ENCODE measurements around the gene EXTL2.
A peak's percentile ranks its signal among the peaks of the same experiment; 100 is the strongest.

The EXTL2 gene

DNA sequence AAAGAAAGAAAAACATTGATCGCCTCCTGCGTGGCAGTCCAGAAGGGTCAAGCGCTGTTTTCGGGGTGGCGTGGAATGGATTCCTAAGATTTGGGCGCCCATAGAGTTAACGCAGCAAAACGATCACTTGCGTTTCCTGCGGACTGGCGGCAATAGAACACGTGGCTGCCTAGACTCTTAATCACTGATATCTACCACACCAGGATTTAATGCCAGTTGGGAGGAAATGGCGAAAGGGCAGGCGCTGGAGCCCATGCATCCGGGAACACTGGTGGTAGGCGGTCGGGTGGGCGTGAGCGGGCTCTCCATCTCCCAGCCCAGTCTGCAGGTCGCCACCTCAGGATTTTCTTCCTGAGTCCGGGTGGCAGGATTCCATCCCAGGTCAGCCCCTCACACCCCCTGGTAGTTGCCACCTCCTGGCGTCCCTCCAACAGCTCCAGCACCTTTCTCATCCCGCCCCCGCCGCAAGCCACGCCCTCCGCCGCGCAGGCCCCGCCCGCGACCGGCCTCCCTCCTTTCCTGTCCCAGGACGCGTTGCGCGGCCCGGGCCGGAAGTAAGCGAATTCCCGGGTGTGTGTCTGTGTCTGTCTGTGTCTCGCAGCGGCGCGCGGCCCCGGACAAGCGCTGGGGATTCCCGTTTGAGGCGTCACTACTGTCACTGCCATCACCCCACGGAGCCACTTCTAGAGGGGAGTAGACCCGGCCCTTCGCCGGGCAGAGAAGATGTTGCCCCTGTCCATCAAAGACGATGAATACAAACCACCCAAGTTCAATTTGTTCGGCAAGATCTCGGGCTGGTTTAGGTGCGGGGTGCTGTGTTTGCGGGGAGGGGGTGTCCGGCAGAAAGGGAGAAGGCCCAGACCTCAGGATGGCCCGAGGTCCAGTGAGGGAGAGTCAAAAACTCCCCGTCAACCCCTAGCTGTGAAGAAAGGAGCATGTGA, 1.2 kb upstream of the EXTL2 start, which contains the start of gene SLC30A7 (continued):
- TF ChIP-seq ZNF394 (tag by site-specific recombination; IDR thresholded peaks at IDR 0.05; ENCODE audit: borderline replicate concordance) = peak; percentile 94
- TF ChIP-seq SP7 (tag by site-specific recombination; IDR thresholded peaks at IDR 0.05) = peak; percentile 44; the same call in 1 of the 2 replicates
- TF ChIP-seq, protein P1, sequence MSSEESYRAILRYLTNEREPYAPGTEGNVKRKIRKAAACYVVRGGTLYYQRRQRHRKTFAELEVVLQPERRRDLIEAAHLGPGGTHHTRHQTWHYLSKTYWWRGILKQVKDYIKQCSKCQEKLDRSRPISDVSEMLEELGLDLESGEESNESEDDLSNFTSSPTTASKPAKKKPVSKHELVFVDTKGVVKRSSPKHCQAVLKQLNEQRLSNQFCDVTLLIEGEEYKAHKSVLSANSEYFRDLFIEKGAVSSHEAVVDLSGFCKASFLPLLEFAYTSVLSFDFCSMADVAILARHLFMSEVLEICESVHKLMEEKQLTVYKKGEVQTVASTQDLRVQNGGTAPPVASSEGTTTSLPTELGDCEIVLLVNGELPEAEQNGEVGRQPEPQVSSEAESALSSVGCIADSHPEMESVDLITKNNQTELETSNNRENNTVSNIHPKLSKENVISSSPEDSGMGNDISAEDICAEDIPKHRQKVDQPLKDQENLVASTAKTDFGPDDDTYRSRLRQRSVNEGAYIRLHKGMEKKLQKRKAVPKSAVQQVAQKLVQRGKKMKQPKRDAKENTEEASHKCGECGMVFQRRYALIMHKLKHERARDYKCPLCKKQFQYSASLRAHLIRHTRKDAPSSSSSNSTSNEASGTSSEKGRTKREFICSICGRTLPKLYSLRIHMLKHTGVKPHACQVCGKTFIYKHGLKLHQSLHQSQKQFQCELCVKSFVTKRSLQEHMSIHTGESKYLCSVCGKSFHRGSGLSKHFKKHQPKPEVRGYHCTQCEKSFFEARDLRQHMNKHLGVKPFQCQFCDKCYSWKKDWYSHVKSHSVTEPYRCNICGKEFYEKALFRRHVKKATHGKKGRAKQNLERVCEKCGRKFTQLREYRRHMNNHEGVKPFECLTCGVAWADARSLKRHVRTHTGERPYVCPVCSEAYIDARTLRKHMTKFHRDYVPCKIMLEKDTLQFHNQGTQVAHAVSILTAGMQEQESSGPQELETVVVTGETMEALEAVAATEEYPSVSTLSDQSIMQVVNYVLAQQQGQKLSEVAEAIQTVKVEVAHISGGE (tag by site-specific recombination; conservative IDR thresholded peaks at IDR 0.05; ENCODE audit: low read depth) = peak; percentile 90
- peak; percentile 62; the same call in 1 of the 2 replicates for TF ChIP-seq ZNF10 (tag by site-specific recombination; IDR thresholded peaks at IDR 0.05)
- peak; percentile 60 for TF ChIP-seq KLF1 (tag by site-specific recombination; IDR thresholded peaks at IDR 0.05)
- TF ChIP-seq, protein P2, sequence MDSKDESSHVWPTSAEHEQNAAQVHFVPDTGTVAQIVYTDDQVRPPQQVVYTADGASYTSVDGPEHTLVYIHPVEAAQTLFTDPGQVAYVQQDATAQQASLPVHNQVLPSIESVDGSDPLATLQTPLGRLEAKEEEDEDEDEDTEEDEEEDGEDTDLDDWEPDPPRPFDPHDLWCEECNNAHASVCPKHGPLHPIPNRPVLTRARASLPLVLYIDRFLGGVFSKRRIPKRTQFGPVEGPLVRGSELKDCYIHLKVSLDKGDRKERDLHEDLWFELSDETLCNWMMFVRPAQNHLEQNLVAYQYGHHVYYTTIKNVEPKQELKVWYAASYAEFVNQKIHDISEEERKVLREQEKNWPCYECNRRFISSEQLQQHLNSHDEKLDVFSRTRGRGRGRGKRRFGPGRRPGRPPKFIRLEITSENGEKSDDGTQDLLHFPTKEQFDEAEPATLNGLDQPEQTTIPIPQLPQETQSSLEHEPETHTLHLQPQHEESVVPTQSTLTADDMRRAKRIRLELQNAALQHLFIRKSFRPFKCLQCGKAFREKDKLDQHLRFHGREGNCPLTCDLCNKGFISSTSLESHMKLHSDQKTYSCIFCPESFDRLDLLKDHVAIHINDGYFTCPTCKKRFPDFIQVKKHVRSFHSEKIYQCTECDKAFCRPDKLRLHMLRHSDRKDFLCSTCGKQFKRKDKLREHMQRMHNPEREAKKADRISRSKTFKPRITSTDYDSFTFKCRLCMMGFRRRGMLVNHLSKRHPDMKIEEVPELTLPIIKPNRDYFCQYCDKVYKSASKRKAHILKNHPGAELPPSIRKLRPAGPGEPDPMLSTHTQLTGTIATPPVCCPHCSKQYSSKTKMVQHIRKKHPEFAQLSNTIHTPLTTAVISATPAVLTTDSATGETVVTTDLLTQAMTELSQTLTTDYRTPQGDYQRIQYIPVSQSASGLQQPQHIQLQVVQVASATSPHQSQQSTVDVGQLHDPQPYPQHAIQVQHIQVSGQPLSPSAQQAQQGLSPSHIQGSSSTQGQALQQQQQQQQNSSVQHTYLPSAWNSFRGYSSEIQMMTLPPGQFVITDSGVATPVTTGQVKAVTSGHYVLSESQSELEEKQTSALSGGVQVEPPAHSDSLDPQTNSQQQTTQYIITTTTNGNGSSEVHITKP (tag by site-specific recombination; IDR thresholded peaks at IDR 0.05) = peak; percentile 69
- TF ChIP-seq ZNF600 (tag by site-specific recombination; IDR thresholded peaks at IDR 0.05) = peak; percentile 83
- TF ChIP-seq, protein P3, sequence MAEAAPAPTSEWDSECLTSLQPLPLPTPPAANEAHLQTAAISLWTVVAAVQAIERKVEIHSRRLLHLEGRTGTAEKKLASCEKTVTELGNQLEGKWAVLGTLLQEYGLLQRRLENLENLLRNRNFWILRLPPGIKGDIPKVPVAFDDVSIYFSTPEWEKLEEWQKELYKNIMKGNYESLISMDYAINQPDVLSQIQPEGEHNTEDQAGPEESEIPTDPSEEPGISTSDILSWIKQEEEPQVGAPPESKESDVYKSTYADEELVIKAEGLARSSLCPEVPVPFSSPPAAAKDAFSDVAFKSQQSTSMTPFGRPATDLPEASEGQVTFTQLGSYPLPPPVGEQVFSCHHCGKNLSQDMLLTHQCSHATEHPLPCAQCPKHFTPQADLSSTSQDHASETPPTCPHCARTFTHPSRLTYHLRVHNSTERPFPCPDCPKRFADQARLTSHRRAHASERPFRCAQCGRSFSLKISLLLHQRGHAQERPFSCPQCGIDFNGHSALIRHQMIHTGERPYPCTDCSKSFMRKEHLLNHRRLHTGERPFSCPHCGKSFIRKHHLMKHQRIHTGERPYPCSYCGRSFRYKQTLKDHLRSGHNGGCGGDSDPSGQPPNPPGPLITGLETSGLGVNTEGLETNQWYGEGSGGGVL (tag by site-specific recombination; IDR thresholded peaks at IDR 0.05) = no peak
- peak; percentile 87 for TF ChIP-seq ZBTB8A (tag by site-specific recombination; IDR thresholded peaks at IDR 0.05)
- TF ChIP-seq ZBTB20 (tag by site-specific recombination; IDR thresholded peaks at IDR 0.05) = peak; percentile 99
- TF ChIP-seq, protein P4, sequence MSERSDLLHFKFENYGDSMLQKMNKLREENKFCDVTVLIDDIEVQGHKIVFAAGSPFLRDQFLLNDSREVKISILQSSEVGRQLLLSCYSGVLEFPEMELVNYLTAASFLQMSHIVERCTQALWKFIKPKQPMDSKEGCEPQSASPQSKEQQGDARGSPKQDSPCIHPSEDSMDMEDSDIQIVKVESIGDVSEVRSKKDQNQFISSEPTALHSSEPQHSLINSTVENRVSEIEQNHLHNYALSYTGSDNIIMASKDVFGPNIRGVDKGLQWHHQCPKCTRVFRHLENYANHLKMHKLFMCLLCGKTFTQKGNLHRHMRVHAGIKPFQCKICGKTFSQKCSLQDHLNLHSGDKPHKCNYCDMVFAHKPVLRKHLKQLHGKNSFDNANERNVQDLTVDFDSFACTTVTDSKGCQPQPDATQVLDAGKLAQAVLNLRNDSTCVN (tag by site-specific recombination; optimal IDR thresholded peaks at IDR 0.05) = peak; percentile 86
- TF ChIP-seq ZNF76 (tag by site-specific recombination; IDR thresholded peaks at IDR 0.05; ENCODE audit: borderline replicate concordance, low read depth) = peak; percentile 84
- TF ChIP-seq GLIS1 (tag by site-specific recombination; IDR thresholded peaks at IDR 0.05) = peak; percentile 81
- peak; percentile 86; the same call in 1 of the 2 replicates for TF ChIP-seq ZFP37 (tag by site-specific recombination; IDR thresholded peaks at IDR 0.05)
- TF ChIP-seq ZNF785 (tag by site-specific recombination; IDR thresholded peaks at IDR 0.05) = 0 out of 2 replicates have a peak, but pooled peaks have one; percentile 40
- TF ChIP-seq, protein P5, sequence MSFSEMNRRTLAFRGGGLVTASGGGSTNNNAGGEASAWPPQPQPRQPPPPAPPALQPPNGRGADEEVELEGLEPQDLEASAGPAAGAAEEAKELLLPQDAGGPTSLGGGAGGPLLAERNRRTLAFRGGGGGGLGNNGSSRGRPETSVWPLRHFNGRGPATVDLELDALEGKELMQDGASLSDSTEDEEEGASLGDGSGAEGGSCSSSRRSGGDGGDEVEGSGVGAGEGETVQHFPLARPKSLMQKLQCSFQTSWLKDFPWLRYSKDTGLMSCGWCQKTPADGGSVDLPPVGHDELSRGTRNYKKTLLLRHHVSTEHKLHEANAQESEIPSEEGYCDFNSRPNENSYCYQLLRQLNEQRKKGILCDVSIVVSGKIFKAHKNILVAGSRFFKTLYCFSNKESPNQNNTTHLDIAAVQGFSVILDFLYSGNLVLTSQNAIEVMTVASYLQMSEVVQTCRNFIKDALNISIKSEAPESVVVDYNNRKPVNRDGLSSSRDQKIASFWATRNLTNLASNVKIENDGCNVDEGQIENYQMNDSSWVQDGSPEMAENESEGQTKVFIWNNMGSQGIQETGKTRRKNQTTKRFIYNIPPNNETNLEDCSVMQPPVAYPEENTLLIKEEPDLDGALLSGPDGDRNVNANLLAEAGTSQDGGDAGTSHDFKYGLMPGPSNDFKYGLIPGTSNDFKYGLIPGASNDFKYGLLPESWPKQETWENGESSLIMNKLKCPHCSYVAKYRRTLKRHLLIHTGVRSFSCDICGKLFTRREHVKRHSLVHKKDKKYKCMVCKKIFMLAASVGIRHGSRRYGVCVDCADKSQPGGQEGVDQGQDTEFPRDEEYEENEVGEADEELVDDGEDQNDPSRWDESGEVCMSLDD (tag by site-specific recombination; IDR thresholded peaks at IDR 0.05) = peak; percentile 63
- TF ChIP-seq, protein P6, sequence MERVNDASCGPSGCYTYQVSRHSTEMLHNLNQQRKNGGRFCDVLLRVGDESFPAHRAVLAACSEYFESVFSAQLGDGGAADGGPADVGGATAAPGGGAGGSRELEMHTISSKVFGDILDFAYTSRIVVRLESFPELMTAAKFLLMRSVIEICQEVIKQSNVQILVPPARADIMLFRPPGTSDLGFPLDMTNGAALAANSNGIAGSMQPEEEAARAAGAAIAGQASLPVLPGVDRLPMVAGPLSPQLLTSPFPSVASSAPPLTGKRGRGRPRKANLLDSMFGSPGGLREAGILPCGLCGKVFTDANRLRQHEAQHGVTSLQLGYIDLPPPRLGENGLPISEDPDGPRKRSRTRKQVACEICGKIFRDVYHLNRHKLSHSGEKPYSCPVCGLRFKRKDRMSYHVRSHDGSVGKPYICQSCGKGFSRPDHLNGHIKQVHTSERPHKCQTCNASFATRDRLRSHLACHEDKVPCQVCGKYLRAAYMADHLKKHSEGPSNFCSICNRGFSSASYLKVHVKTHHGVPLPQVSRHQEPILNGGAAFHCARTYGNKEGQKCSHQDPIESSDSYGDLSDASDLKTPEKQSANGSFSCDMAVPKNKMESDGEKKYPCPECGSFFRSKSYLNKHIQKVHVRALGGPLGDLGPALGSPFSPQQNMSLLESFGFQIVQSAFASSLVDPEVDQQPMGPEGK (tag by site-specific recombination; IDR thresholded peaks at IDR 0.05) = peak; percentile 97
